GM23338 (cell line): Measurements from ENCODE around the gene EYS.

Experiments used
- CREB1 ChIP-seq: fragments of 250-450 bp; sonication (Bioruptor Pico); IDR thresholded peaks from 2 replicates; pipeline ENCODE4 v1.5.0; 2020; ENCODE audit warnings: low read depth, mild to moderate bottlenecking, moderate library complexity
- EZH2 ChIP-seq: fragments of 200-600 bp; sonication (generic); IDR thresholded peaks from one replicate; pipeline ENCODE4 v1.8.0; 2017; ENCODE audit warnings: antibody characterized with exemption, mild to moderate bottlenecking, low read depth; ENCODE audit not compliant: unreplicated experiment
- EZH2phosphoT487 ChIP-seq: fragments of 200-600 bp; sonication (generic); IDR thresholded peaks from one replicate; pipeline ENCODE4 v1.8.1; 2018; ENCODE audit warnings: antibody characterized with exemption; ENCODE audit not compliant: unreplicated experiment
- JUNB ChIP-seq: IDR thresholded peaks from one replicate; pipeline ENCODE4 v1.6.1; 2016; ENCODE audit warnings: antibody characterized with exemption; ENCODE audit not compliant: unreplicated experiment
- POLR2AphosphoS5 ChIP-seq: IDR thresholded peaks from 2 replicates; pipeline ENCODE4 v1.6.1; 2016; ENCODE audit warnings: antibody characterized with exemption, low read depth
- ZNF331 ChIP-seq: fragments of 250-450 bp; sonication (Bioruptor Pico); IDR thresholded peaks from 2 replicates; pipeline ENCODE4 v1.5.0; 2020; ENCODE audit warnings: low read depth, mild to moderate bottlenecking, moderate library complexity
- TF ChIP-seq, protein P1 (sequence below), 2 experiments: fragments of 200-600 bp in 1 of 2; sonication (generic) in 1 of 2; conservative IDR thresholded peaks; 2 replicates each; pipeline versions ENCODE4 v1.5.1 to v1.6.1; 2016 to 2017; ENCODE audit warnings: antibody characterized with exemption in 2 of 2, low read depth in 2 of 2, mild to moderate bottlenecking in 2 of 2, moderate library complexity in 1 of 2
- TF ChIP-seq, protein P2 (sequence below): IDR thresholded peaks from one replicate; pipeline ENCODE4 v1.6.1; 2018; ENCODE audit warnings: antibody characterized with exemption; ENCODE audit not compliant: unreplicated experiment
- TF ChIP-seq, protein P3 (sequence below): IDR thresholded peaks from 2 replicates; pipeline ENCODE4 v1.6.1; 2016; ENCODE audit warnings: antibody characterized with exemption

DNA sequence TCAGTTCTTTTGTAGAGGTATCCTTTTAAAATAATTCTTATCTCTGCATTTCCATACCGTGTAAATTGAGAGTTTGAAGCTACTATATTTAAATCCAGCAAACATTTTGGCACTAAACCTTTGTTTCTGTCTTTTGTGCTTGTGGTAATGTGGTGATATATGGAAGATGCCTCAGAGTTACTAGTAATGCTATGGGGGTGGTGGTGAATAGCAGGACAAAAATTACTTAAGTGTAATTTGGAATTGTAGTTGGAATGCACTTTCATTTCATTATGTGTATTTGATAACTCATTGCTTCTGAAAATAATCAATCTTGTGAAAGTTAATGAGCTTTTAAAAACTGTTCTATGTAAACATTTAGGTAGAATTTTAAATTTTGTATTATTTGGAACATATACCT is 1666.9 kb downstream of the EYS start:
- TF ChIP-seq, protein P1, sequence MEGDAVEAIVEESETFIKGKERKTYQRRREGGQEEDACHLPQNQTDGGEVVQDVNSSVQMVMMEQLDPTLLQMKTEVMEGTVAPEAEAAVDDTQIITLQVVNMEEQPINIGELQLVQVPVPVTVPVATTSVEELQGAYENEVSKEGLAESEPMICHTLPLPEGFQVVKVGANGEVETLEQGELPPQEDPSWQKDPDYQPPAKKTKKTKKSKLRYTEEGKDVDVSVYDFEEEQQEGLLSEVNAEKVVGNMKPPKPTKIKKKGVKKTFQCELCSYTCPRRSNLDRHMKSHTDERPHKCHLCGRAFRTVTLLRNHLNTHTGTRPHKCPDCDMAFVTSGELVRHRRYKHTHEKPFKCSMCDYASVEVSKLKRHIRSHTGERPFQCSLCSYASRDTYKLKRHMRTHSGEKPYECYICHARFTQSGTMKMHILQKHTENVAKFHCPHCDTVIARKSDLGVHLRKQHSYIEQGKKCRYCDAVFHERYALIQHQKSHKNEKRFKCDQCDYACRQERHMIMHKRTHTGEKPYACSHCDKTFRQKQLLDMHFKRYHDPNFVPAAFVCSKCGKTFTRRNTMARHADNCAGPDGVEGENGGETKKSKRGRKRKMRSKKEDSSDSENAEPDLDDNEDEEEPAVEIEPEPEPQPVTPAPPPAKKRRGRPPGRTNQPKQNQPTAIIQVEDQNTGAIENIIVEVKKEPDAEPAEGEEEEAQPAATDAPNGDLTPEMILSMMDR (conservative IDR thresholded peaks at IDR 0.05; ENCODE audit: low read depth in 2 of 2): no peak
- TF ChIP-seq ZNF331 (CRISPR knock-in tag): no peak
- no peak for TF ChIP-seq POLR2AphosphoS5
- TF ChIP-seq EZH2: no peak
- TF ChIP-seq EZH2phosphoT487: no peak
- TF ChIP-seq CREB1 (CRISPR knock-in tag): no peak
- TF ChIP-seq, protein P2, sequence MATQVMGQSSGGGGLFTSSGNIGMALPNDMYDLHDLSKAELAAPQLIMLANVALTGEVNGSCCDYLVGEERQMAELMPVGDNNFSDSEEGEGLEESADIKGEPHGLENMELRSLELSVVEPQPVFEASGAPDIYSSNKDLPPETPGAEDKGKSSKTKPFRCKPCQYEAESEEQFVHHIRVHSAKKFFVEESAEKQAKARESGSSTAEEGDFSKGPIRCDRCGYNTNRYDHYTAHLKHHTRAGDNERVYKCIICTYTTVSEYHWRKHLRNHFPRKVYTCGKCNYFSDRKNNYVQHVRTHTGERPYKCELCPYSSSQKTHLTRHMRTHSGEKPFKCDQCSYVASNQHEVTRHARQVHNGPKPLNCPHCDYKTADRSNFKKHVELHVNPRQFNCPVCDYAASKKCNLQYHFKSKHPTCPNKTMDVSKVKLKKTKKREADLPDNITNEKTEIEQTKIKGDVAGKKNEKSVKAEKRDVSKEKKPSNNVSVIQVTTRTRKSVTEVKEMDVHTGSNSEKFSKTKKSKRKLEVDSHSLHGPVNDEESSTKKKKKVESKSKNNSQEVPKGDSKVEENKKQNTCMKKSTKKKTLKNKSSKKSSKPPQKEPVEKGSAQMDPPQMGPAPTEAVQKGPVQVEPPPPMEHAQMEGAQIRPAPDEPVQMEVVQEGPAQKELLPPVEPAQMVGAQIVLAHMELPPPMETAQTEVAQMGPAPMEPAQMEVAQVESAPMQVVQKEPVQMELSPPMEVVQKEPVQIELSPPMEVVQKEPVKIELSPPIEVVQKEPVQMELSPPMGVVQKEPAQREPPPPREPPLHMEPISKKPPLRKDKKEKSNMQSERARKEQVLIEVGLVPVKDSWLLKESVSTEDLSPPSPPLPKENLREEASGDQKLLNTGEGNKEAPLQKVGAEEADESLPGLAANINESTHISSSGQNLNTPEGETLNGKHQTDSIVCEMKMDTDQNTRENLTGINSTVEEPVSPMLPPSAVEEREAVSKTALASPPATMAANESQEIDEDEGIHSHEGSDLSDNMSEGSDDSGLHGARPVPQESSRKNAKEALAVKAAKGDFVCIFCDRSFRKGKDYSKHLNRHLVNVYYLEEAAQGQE: no peak
- TF ChIP-seq, protein P3, sequence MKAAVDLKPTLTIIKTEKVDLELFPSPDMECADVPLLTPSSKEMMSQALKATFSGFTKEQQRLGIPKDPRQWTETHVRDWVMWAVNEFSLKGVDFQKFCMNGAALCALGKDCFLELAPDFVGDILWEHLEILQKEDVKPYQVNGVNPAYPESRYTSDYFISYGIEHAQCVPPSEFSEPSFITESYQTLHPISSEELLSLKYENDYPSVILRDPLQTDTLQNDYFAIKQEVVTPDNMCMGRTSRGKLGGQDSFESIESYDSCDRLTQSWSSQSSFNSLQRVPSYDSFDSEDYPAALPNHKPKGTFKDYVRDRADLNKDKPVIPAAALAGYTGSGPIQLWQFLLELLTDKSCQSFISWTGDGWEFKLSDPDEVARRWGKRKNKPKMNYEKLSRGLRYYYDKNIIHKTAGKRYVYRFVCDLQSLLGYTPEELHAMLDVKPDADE: no peak
- no peak for TF ChIP-seq JUNB
